ENCODE data around the gene MT3. TPM values are rescaled to one million over a fixed set of nuclear protein-coding genes. Genes with fewer than 3 reads are reported as not detected.

Gene MT3
- total and polyA plus RNA-seq, 9 donors = 3.9 to 15.8 (median 9.1) TPM

DNA sequence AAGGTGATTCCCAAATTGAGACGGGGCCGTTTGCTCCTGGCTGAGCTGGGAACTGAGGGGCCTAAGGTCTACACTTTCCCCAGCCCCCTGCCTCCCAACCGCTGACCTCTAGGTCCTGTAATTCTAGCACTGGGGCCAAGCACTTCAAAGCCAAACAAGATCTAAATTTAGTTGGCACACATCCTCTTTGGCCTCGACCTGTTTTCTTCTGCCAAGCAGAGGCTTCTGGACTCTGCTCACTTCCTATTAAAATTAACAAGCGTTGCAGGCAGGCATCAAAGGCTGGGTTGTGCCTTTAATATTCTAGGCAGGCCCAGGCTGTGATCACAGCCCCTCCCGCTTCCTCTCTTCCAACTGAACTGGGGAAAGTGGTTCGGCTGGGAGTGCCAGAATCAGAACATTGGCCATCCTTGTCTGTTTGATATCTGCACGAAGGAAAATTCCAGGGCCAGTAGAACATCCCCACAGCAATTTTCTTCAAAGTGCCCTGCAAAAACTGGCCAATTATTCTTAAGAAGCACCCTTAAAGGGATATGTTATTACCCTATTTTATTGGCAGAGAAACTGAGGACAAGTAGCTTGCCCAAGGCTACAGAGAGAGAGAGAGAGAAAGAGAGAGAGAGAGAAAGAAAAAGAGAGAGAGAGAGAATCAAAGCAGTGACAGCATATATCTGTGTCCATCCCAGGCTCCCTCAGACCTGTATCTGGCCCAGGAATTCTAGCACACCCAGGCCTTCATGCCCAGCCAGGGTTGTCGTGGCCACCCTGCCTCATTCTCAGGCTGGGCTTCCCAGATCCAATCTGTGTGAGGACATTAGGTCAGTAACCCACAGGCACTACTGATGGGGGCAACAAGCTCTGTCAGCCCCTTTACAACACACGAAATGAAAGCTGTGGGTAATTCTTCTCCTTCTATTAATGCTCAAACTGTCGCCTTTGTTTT, 37.3 kb upstream of the MT3 start:
- Histone ChIP-seq H3K4me3 (ENCODE audit: low read length) (no peak overlapping the region), H3K9me3 (replicated peaks; ENCODE audit: control insufficient read depth, low read depth, low read length) (no peaks in the 10 kb centered on the region), H3K27ac (ENCODE audit: low read length) (no peak overlapping the region), H3K27me3 (ENCODE audit: control insufficient read depth, insufficient read depth, low read length) (peaks cover 12% of the 10 kb centered on the region), H3K4me1 (ENCODE audit: control insufficient read depth, insufficient read depth, low read length) (peaks cover 12% of the 10 kb centered on the region), H3K36me3 (ENCODE audit: control insufficient read depth, insufficient read depth, low read length) (no peaks in the 10 kb centered on the region)
- WGBS (ENCODE audit: insufficient coverage) = 14% methylated on average over 6 of the region's 11 CpGs
- DNase-seq = peak; percentile 49

DNA sequence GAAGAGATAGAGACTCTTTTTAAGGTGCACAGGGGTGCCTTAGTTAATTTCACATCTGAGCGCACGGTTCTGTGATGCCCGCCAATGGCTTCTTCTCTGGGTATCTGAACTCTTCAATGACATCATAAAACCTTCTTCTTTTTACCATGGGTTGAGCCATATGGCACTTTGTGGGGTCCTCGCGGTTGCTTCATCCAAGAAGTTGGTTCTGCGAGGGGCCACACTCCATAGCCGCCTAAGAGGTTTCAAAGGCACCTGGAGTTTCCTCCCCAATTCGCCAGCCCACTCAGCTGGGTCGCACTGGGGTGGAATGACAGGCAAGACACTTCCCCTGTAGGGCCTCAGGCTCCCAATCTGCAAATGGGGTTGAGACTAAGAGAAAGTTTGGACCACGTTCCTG, 34.9 kb upstream of the MT3 start:
- Histone ChIP-seq H3K36me3 (ENCODE audit: control insufficient read depth, insufficient read depth, low read length) (no peaks in the 10 kb centered on the region), H3K27ac (ENCODE audit: low read length) (no peak overlapping the region), H3K27me3 (ENCODE audit: control insufficient read depth, insufficient read depth, low read length) (peaks cover 11% of the 10 kb centered on the region), H3K4me1 (ENCODE audit: control insufficient read depth, insufficient read depth, low read length) (peaks cover 12% of the 10 kb centered on the region), H3K4me3 (ENCODE audit: low read length) (no peak overlapping the region), H3K9me3 (replicated peaks; ENCODE audit: control insufficient read depth, low read depth, low read length) (no peaks in the 10 kb centered on the region)
- WGBS (ENCODE audit: insufficient coverage) = 98% methylated on average over 7 of the region's 10 CpGs
- no peak for DNase-seq

GRCh38 chr16:56558024-56558747, 31.1 kb upstream of the MT3 start:
- 47% methylated on average over 6 of the region's 8 CpGs for WGBS (ENCODE audit: insufficient coverage)
- Histone ChIP-seq H3K36me3 (ENCODE audit: control insufficient read depth, insufficient read depth, low read length) (no peaks in the 10 kb centered on the region), H3K27ac (ENCODE audit: low read length) (no peak overlapping the region), H3K4me3 (ENCODE audit: low read length) (no peak overlapping the region), H3K4me1 (ENCODE audit: control insufficient read depth, insufficient read depth, low read length) (peaks cover 4% of the 10 kb centered on the region), H3K27me3 (ENCODE audit: control insufficient read depth, insufficient read depth, low read length) (peaks cover 14% of the 10 kb centered on the region), H3K9me3 (replicated peaks; ENCODE audit: control insufficient read depth, low read depth, low read length) (no peaks in the 10 kb centered on the region)
- peak; percentile 34 for DNase-seq

GRCh38 chr16:56559109-56559508, 30.2 kb upstream of the MT3 start:
- DNase-seq = no peak
- Histone ChIP-seq H3K27ac (ENCODE audit: low read length) (no peak overlapping the region), H3K27me3 (ENCODE audit: control insufficient read depth, insufficient read depth, low read length) (peaks cover 14% of the 10 kb centered on the region), H3K36me3 (ENCODE audit: control insufficient read depth, insufficient read depth, low read length) (no peaks in the 10 kb centered on the region), H3K4me1 (ENCODE audit: control insufficient read depth, insufficient read depth, low read length) (peaks cover 4% of the 10 kb centered on the region), H3K4me3 (ENCODE audit: low read length) (no peak overlapping the region), H3K9me3 (replicated peaks; ENCODE audit: control insufficient read depth, low read depth, low read length) (no peaks in the 10 kb centered on the region)
- no CpG with 5 or more reads among the region's 4 CpGs for WGBS (ENCODE audit: insufficient coverage)

DNA sequence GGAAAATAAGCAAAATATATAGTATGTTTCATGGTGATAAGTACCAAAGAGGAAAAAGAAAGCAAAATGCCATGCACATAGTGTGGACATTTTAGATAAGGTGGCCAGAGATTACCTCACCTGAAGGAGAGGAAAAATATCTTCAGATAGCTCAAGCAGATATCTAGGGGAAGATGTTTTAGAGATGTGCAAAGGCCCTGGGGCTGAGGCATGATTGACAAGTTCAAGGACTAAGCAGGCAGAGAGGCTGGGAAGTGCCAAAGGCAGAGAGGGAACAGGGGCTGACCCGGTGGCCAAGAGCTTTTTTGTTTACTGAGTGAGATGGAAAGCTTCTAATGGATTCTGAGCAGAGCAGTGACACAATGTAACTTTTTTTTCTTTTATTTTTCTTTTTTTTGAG, 28.9 kb upstream of the MT3 start:
- WGBS (ENCODE audit: insufficient coverage) = no CpG with 5 or more reads among the region's 1 CpG
- Histone ChIP-seq H3K9me3 (replicated peaks; ENCODE audit: control insufficient read depth, low read depth, low read length) (no peaks in the 10 kb centered on the region), H3K27ac (ENCODE audit: low read length) (no peak overlapping the region), H3K4me1 (ENCODE audit: control insufficient read depth, insufficient read depth, low read length) (peaks cover 4% of the 10 kb centered on the region), H3K4me3 (ENCODE audit: low read length) (no peak overlapping the region), H3K27me3 (ENCODE audit: control insufficient read depth, insufficient read depth, low read length) (peaks cover 7% of the 10 kb centered on the region), H3K36me3 (ENCODE audit: control insufficient read depth, insufficient read depth, low read length) (no peaks in the 10 kb centered on the region)
- no peak for DNase-seq

- peaks cover 5% of the 10 kb centered on the region for H3K27me3 ChIP-seq (ENCODE audit: control insufficient read depth, insufficient read depth, low read length)
- H3K4me1 ChIP-seq (ENCODE audit: control insufficient read depth, insufficient read depth, low read length) = peaks cover 4% of the 10 kb centered on the region
- no CpG with 5 or more reads among the region's 1 CpG for WGBS (ENCODE audit: insufficient coverage)
- no peak overlapping the region for H3K27ac ChIP-seq (ENCODE audit: low read length)
- no peak for DNase-seq
- H3K9me3 ChIP-seq (replicated peaks; ENCODE audit: control insufficient read depth, low read depth, low read length) = no peaks in the 10 kb centered on the region
- no peaks in the 10 kb centered on the region for H3K36me3 ChIP-seq (ENCODE audit: control insufficient read depth, insufficient read depth, low read length)
- no peak overlapping the region for H3K4me3 ChIP-seq (ENCODE audit: low read length)
These were observed 28.2 kb upstream of the MT3 start for GRCh38 chr16:56561126-56561525.

- WGBS (ENCODE audit: insufficient coverage) = 67% methylated on average over 8 of the region's 12 CpGs
- Histone ChIP-seq H3K4me3 (ENCODE audit: low read length) (no peak within 1 kb of the TSS), H3K4me1 (ENCODE audit: control insufficient read depth, insufficient read depth, low read length) (no peaks in the 10 kb centered on the region), H3K27me3 (ENCODE audit: control insufficient read depth, insufficient read depth, low read length) (peaks cover 12% of the 10 kb centered on the region), H3K27ac (ENCODE audit: low read length) (no peak within 1 kb of the TSS), H3K36me3 (ENCODE audit: control insufficient read depth, insufficient read depth, low read length) (no peaks in the 10 kb centered on the region), H3K9me3 (replicated peaks; ENCODE audit: control insufficient read depth, low read depth, low read length) (no peaks in the 10 kb centered on the region)
- no peak for DNase-seq
These were observed 24.4 kb upstream of the MT3 start, which contains the start of gene MT4 for GRCh38 chr16:56564793-56565477. MT4 (plus strand) TSS chr16:56565073; CDS start chr16:56565129, 56 bp downstream.

GRCh38 chr16:56569971-56570370, 19.4 kb upstream of the MT3 start:
- DNase-seq = no peak
- no peaks in the 10 kb centered on the region for H3K9me3 ChIP-seq (replicated peaks; ENCODE audit: control insufficient read depth, low read depth, low read length)
- no peak overlapping the region for H3K4me3 ChIP-seq (ENCODE audit: low read length)
- H3K36me3 ChIP-seq (ENCODE audit: control insufficient read depth, insufficient read depth, low read length) = no peaks in the 10 kb centered on the region
- H3K27ac ChIP-seq (ENCODE audit: low read length) = no peak overlapping the region
- 100% methylated on average over 1 of the region's 1 CpG for WGBS (ENCODE audit: insufficient coverage)
- H3K4me1 ChIP-seq (ENCODE audit: control insufficient read depth, insufficient read depth, low read length) = no peaks in the 10 kb centered on the region
- H3K27me3 ChIP-seq (ENCODE audit: control insufficient read depth, insufficient read depth, low read length) = peaks cover 9% of the 10 kb centered on the region

GRCh38 chr16:56571525-56571924, 17.8 kb upstream of the MT3 start:
- 81% methylated on average over 8 of the region's 11 CpGs for WGBS (ENCODE audit: insufficient coverage)
- H3K4me3 ChIP-seq (ENCODE audit: low read length) = no peak overlapping the region

GRCh38 chr16:56574625-56575024, 14.7 kb upstream of the MT3 start:
- DNase-seq = no peak
- H3K9me3 ChIP-seq (replicated peaks; ENCODE audit: control insufficient read depth, low read depth, low read length) = no peaks in the 10 kb centered on the region
- H3K4me3 ChIP-seq (ENCODE audit: low read length) = no peak overlapping the region
- H3K4me1 ChIP-seq (ENCODE audit: control insufficient read depth, insufficient read depth, low read length) = no peaks in the 10 kb centered on the region
- H3K27me3 ChIP-seq (ENCODE audit: control insufficient read depth, insufficient read depth, low read length) = no peaks in the 10 kb centered on the region
- no peak overlapping the region for H3K27ac ChIP-seq (ENCODE audit: low read length)
- WGBS (ENCODE audit: insufficient coverage) = no CpG with 5 or more reads among the region's 1 CpG
- H3K36me3 ChIP-seq (ENCODE audit: control insufficient read depth, insufficient read depth, low read length) = no peaks in the 10 kb centered on the region

More at GRCh38 chr16:56571525-56571924, 17.8 kb upstream of the MT3 start:
- DNase-seq = no peak
- no peak overlapping the region for H3K27ac ChIP-seq (ENCODE audit: low read length)
- no peaks in the 10 kb centered on the region for H3K4me1 ChIP-seq (ENCODE audit: control insufficient read depth, insufficient read depth, low read length)
- H3K36me3 ChIP-seq (ENCODE audit: control insufficient read depth, insufficient read depth, low read length) = no peaks in the 10 kb centered on the region
- H3K27me3 ChIP-seq (ENCODE audit: control insufficient read depth, insufficient read depth, low read length) = peaks cover 9% of the 10 kb centered on the region
- H3K9me3 ChIP-seq (replicated peaks; ENCODE audit: control insufficient read depth, low read depth, low read length) = no peaks in the 10 kb centered on the region
